Activated naive CD4-positive, alpha-beta T cell treated with anti-CD3 and anti-CD28 coated beads for 36 hours (primary cell): ENCODE measurements around the gene EML4. TPM values are rescaled to one million over a fixed set of nuclear protein-coding genes. Genes with fewer than 3 reads are reported as not detected.
A peak's percentile ranks its signal among the peaks of the same experiment; 100 is the strongest.

Experiments
- CTCF ChIA-PET: fragments of 350-600 bp; sonication (Branson Sonifier 250); formaldehyde crosslinking; loops from one replicate; lab custom pipeline; 2021; ENCODE audit warnings: antibody characterized with exemption; lab: Charles Lee
- DNase-seq: peaks from one replicate; pipeline ENCODE4 v3.0.0-alpha.2; 2020
- H3K27ac Mint-ChIP-seq: one replicate; pipeline ENCODE4 v1.8.0; 2021; ENCODE audit warnings: mild to moderate bottlenecking, mixed read lengths
- H3K27me3 Mint-ChIP-seq: one replicate; pipeline ENCODE4 v1.8.0; 2021; ENCODE audit warnings: low read depth, mixed read lengths
- H3K36me3 Mint-ChIP-seq: one replicate; pipeline ENCODE4 v1.8.0; 2021; ENCODE audit warnings: low read depth, mixed read lengths
- H3K4me1 Mint-ChIP-seq: one replicate; pipeline ENCODE4 v1.8.0; 2021; ENCODE audit warnings: low read depth, mixed read lengths
- H3K4me3 Mint-ChIP-seq: one replicate; pipeline ENCODE4 v1.8.0; 2021; ENCODE audit warnings: mild to moderate bottlenecking, moderate library complexity, mixed read lengths
- H3K9me3 Mint-ChIP-seq: one replicate; pipeline ENCODE4 v1.8.0; 2021; ENCODE audit warnings: mixed read lengths
- intact Hi-C: fragments of 100-400 bp; cut with micrococcal nuclease; formaldehyde crosslinking; loops from one replicate; pipeline ENCODE4 v1.15.1; 2023
- total RNA-seq, 2 experiments: library from RNA; stranded (reverse); gene quantifications; one replicate each; pipeline ENCODE4 v1.2.3, GENCODE V29; 2021

The EML4 gene
- total RNA-seq, 2 experiments from 2014 or later, result 65.8 to 65.9 TPM

- no peak overlapping the region for H3K4me3 Mint-ChIP-seq
Measured at GRCh38 chr2:42238644-42239288, 69.6 kb downstream of the EML4 start.

GRCh38 chr2:42239289-42239661 lies 70.1 kb downstream of the EML4 start:
- no peak overlapping the region for H3K4me3 Mint-ChIP-seq
- no peaks in the 10 kb centered on the region for H3K9me3 Mint-ChIP-seq
- CTCF ChIA-PET, result interaction anchor here (0.7 to 4.4 kb wide), 5 partner anchors 43 to 296 kb away, joined by 3 to 53 read pairs (median 4); no protein-coding TSS in a partner anchor
- H3K4me1 Mint-ChIP-seq, result peaks cover 72% of the 10 kb centered on the region
- no peaks in the 10 kb centered on the region for H3K36me3 Mint-ChIP-seq
- DNase-seq, result no peak
- intact Hi-C loops, result loop anchor here (2.0 kb wide), 2 partner anchors 42 to 68 kb away; no protein-coding TSS in a partner anchor
- no peak overlapping the region for H3K27ac Mint-ChIP-seq
- H3K27me3 Mint-ChIP-seq, result no peaks in the 10 kb centered on the region

More at GRCh38 chr2:42238644-42239288, 69.6 kb downstream of the EML4 start:
- CTCF ChIA-PET, result interaction anchor here (0.6 to 4.4 kb wide), 15 partner anchors 28 to 546 kb away, joined by 3 to 53 read pairs (median 3); no protein-coding TSS in a partner anchor
- no peak overlapping the region for H3K27ac Mint-ChIP-seq
- no peaks in the 10 kb centered on the region for H3K27me3 Mint-ChIP-seq
- intact Hi-C loops, result loop anchor here (1.0 to 2.0 kb wide), 3 partner anchors 42 to 142 kb away; no protein-coding TSS in a partner anchor
- H3K36me3 Mint-ChIP-seq, result no peaks in the 10 kb centered on the region
- peak; percentile 64 for DNase-seq
- H3K4me1 Mint-ChIP-seq, result peaks cover 73% of the 10 kb centered on the region
- H3K9me3 Mint-ChIP-seq, result no peaks in the 10 kb centered on the region

GRCh38 chr2:42239811-42240210 lies 70.7 kb downstream of the EML4 start:
- intact Hi-C loops, result loop anchor here (2.0 kb wide), 2 partner anchors 43 to 69 kb away; no protein-coding TSS in a partner anchor
- peaks cover 74% of the 10 kb centered on the region for H3K4me1 Mint-ChIP-seq
- no peaks in the 10 kb centered on the region for H3K27me3 Mint-ChIP-seq
- no peak for DNase-seq
- H3K36me3 Mint-ChIP-seq, result peaks cover 1% of the 10 kb centered on the region
- H3K27ac Mint-ChIP-seq, result no peak overlapping the region
- H3K4me3 Mint-ChIP-seq, result no peak overlapping the region
- CTCF ChIA-PET, result interaction anchor here (0.7 to 4.4 kb wide), 6 partner anchors 10 to 297 kb away, joined by 3 to 53 read pairs (median 5); no protein-coding TSS in a partner anchor
- H3K9me3 Mint-ChIP-seq, result no peaks in the 10 kb centered on the region

- H3K4me3 Mint-ChIP-seq, result no peak overlapping the region
- H3K36me3 Mint-ChIP-seq, result peaks cover 3% of the 10 kb centered on the region
- CTCF ChIA-PET, result interaction anchor here (0.5 to 1.9 kb wide), 6 partner anchors 8 to 266 kb away, joined by 3 to 9 read pairs (median 3); no protein-coding TSS in a partner anchor
- H3K27ac Mint-ChIP-seq, result no peak overlapping the region
- peaks cover 59% of the 10 kb centered on the region for H3K4me1 Mint-ChIP-seq
- DNase-seq, result no peak
- intact Hi-C loops, result no loop called here
- H3K9me3 Mint-ChIP-seq, result no peaks in the 10 kb centered on the region
- no peaks in the 10 kb centered on the region for H3K27me3 Mint-ChIP-seq
Measured at GRCh38 chr2:42241517-42241916, 72.4 kb downstream of the EML4 start.

GRCh38 chr2:42243297-42243696 lies 74.1 kb downstream of the EML4 start:
- H3K9me3 Mint-ChIP-seq, result no peaks in the 10 kb centered on the region
- no peak for DNase-seq
- H3K27ac Mint-ChIP-seq, result no peak overlapping the region
- CTCF ChIA-PET, result interaction anchor here (1.3 kb wide), 1 partner anchor 9 kb away, joined by 4 read pairs; no protein-coding TSS in a partner anchor
- peaks cover 51% of the 10 kb centered on the region for H3K4me1 Mint-ChIP-seq
- no peak overlapping the region for H3K4me3 Mint-ChIP-seq
- H3K36me3 Mint-ChIP-seq, result peaks cover 6% of the 10 kb centered on the region
- no peaks in the 10 kb centered on the region for H3K27me3 Mint-ChIP-seq
- intact Hi-C loops, result no loop called here

- no peak overlapping the region for H3K27ac Mint-ChIP-seq
- peaks cover 47% of the 10 kb centered on the region for H3K4me1 Mint-ChIP-seq
- H3K36me3 Mint-ChIP-seq, result peaks cover 6% of the 10 kb centered on the region
- no peaks in the 10 kb centered on the region for H3K27me3 Mint-ChIP-seq
- intact Hi-C loops, result no loop called here
- DNase-seq, result no peak
- no peaks in the 10 kb centered on the region for H3K9me3 Mint-ChIP-seq
- CTCF ChIA-PET, result interaction anchor here (0.6 kb wide), 1 partner anchor 140 kb away, joined by 3 read pairs; no protein-coding TSS in a partner anchor
- no peak overlapping the region for H3K4me3 Mint-ChIP-seq
Measured at GRCh38 chr2:42244520-42244919, 75.4 kb downstream of the EML4 start.

GRCh38 chr2:42245396-42245795 lies 76.2 kb downstream of the EML4 start:
- Mint-ChIP-seq H3K4me3 (no peak overlapping the region), H3K9me3 (no peaks in the 10 kb centered on the region), H3K27ac (no peak overlapping the region), H3K27me3 (no peaks in the 10 kb centered on the region), H3K4me1 (peaks cover 48% of the 10 kb centered on the region), H3K36me3 (peaks cover 10% of the 10 kb centered on the region)
- no peak for DNase-seq
- CTCF ChIA-PET, result interaction anchor here (0.7 to 1.5 kb wide), 2 partner anchors 83 to 151 kb away, joined by 3 read pairs; no protein-coding TSS in a partner anchor
- intact Hi-C loops, result no loop called here

- Mint-ChIP-seq H3K4me1 (peaks cover 44% of the 10 kb centered on the region), H3K9me3 (no peaks in the 10 kb centered on the region), H3K27me3 (no peaks in the 10 kb centered on the region), H3K4me3 (no peak overlapping the region), H3K36me3 (peaks cover 12% of the 10 kb centered on the region), H3K27ac (no peak overlapping the region)
- intact Hi-C loops, result no loop called here
- DNase-seq, result no peak
- CTCF ChIA-PET, result interaction anchor here (1.9 kb wide), 1 partner anchor 150 kb away, joined by 7 read pairs; no protein-coding TSS in a partner anchor
Measured at GRCh38 chr2:42246562-42246961, 77.4 kb downstream of the EML4 start.

GRCh38 chr2:42248846-42249245 lies 79.7 kb downstream of the EML4 start:
- intact Hi-C loops, result no loop called here
- H3K36me3 Mint-ChIP-seq, result peaks cover 16% of the 10 kb centered on the region
- DNase-seq, result no peak
- H3K9me3 Mint-ChIP-seq, result no peaks in the 10 kb centered on the region
- no peak overlapping the region for H3K27ac Mint-ChIP-seq
- CTCF ChIA-PET, result interaction anchor here (1.8 kb wide), 1 partner anchor 8 kb away, joined by 6 read pairs; no protein-coding TSS in a partner anchor
- H3K4me1 Mint-ChIP-seq, result peaks cover 46% of the 10 kb centered on the region
- H3K4me3 Mint-ChIP-seq, result no peak overlapping the region
- H3K27me3 Mint-ChIP-seq, result no peaks in the 10 kb centered on the region

- Mint-ChIP-seq H3K4me3 (no peak overlapping the region), H3K9me3 (no peaks in the 10 kb centered on the region), H3K27ac (no peak overlapping the region), H3K36me3 (peaks cover 21% of the 10 kb centered on the region), H3K27me3 (no peaks in the 10 kb centered on the region), H3K4me1 (peaks cover 48% of the 10 kb centered on the region)
- DNase-seq, result no peak
- intact Hi-C loops, result no loop called here
- CTCF ChIA-PET, result interaction anchor here (1.8 kb wide), 1 partner anchor 9 kb away, joined by 6 read pairs; no protein-coding TSS in a partner anchor
Measured at GRCh38 chr2:42249284-42249683, 80.1 kb downstream of the EML4 start.

GRCh38 chr2:42249887-42250286 lies 80.7 kb downstream of the EML4 start:
- H3K36me3 Mint-ChIP-seq, result peaks cover 23% of the 10 kb centered on the region
- peaks cover 50% of the 10 kb centered on the region for H3K4me1 Mint-ChIP-seq
- DNase-seq, result no peak
- H3K4me3 Mint-ChIP-seq, result no peak overlapping the region
- H3K9me3 Mint-ChIP-seq, result no peaks in the 10 kb centered on the region
- CTCF ChIA-PET, result interaction anchor here (1.8 kb wide), 1 partner anchor 9 kb away, joined by 6 read pairs; no protein-coding TSS in a partner anchor
- H3K27me3 Mint-ChIP-seq, result no peaks in the 10 kb centered on the region
- H3K27ac Mint-ChIP-seq, result no peak overlapping the region
- intact Hi-C loops, result loop anchor here (2.0 kb wide), 1 partner anchor 17 kb away; no protein-coding TSS in a partner anchor

- no peak for DNase-seq
- no peak overlapping the region for H3K27ac Mint-ChIP-seq
- no peaks in the 10 kb centered on the region for H3K9me3 Mint-ChIP-seq
- H3K4me1 Mint-ChIP-seq, result peaks cover 55% of the 10 kb centered on the region
- peaks cover 21% of the 10 kb centered on the region for H3K36me3 Mint-ChIP-seq
- no peak overlapping the region for H3K4me3 Mint-ChIP-seq
- intact Hi-C loops, result loop anchor here (2.0 kb wide), 1 partner anchor 16 kb away; no protein-coding TSS in a partner anchor
- no peaks in the 10 kb centered on the region for H3K27me3 Mint-ChIP-seq
- CTCF ChIA-PET, result no interaction called here
Measured at GRCh38 chr2:42250925-42251324, 81.8 kb downstream of the EML4 start.
